H1 (cell line): ENCODE data around the gene MPZL3.

ENCODE experiments used
- BACH1 ChIP-seq: IDR thresholded peaks from 2 replicates; pipeline ENCODE4 v1.6.1; 2012; ENCODE audit warnings: low read length, improper control_type of control experiment
- EZH2 ChIP-seq: fragments of 200-600 bp; sonication (generic); IDR thresholded peaks from 2 replicates; pipeline ENCODE4 v1.7.1; 2012; ENCODE audit warnings: low read depth, mild to moderate bottlenecking, moderate library complexity, low read length, inconsistent platforms; ENCODE audit not compliant: severe bottlenecking
- FOSL1 ChIP-seq: IDR thresholded peaks from 2 replicates; pipeline ENCODE4 v1.6.1; 2011; ENCODE audit warnings: mild to moderate bottlenecking, low read depth, low read length, moderate library complexity; ENCODE audit not compliant: insufficient read depth
- GABPA ChIP-seq: IDR thresholded peaks from 2 replicates; pipeline ENCODE4 v1.6.1; 2011; ENCODE audit warnings: mild to moderate bottlenecking, low read length, moderate library complexity, borderline replicate concordance; ENCODE audit not compliant: insufficient read depth
- MAFK ChIP-seq: IDR thresholded peaks from 2 replicates; pipeline ENCODE4 v1.6.1; 2012; ENCODE audit warnings: low read depth, mild to moderate bottlenecking, improper control_type of control experiment, low read length
- PHF8 ChIP-seq: fragments of 200-600 bp; sonication (generic); conservative IDR thresholded peaks from 2 replicates; pipeline ENCODE4 v1.7.1; 2012; ENCODE audit warnings: low read depth, mild to moderate bottlenecking, inconsistent platforms, low read length, moderate library complexity
- POLR2A ChIP-seq, 2 experiments: IDR thresholded peaks; 1 replicate in 1 of 2; 2 replicates in 1 of 2; pipeline ENCODE4 v1.6.1; 2011; ENCODE audit warnings: low read depth in 2 of 2, low read length in 2 of 2, mild to moderate bottlenecking in 2 of 2; ENCODE audit errors: control extremely low read depth in 1 of 2
- SIRT6 ChIP-seq: IDR thresholded peaks from one replicate; pipeline ENCODE4 v1.7.1; 2012; ENCODE audit warnings: low read length, inconsistent platforms
- TAF1 ChIP-seq: IDR thresholded peaks from 2 replicates; pipeline ENCODE4 v1.6.1; 2011; ENCODE audit warnings: mild to moderate bottlenecking, low read depth, low read length
- TBP ChIP-seq: IDR thresholded peaks from 2 replicates; pipeline ENCODE4 v1.6.1; 2011; ENCODE audit warnings: low read depth, low read length, improper control_type of control experiment
- TEAD4 ChIP-seq: IDR thresholded peaks from 2 replicates; pipeline ENCODE4 v1.6.1; 2012; ENCODE audit warnings: low read depth, low read length, inconsistent platforms, mixed read lengths
- YY1 ChIP-seq: IDR thresholded peaks from 2 replicates; pipeline ENCODE4 v1.6.1; 2011; ENCODE audit warnings: low read depth, mild to moderate bottlenecking, low read length
- TF ChIP-seq, protein P1 (sequence below), 3 experiments: IDR thresholded peaks; 1 replicate in 2 of 3; 2 replicates in 1 of 3; pipeline versions ENCODE4 v1.5.1 to v1.6.1; 2011; ENCODE audit warnings: low read length in 3 of 3, mild to moderate bottlenecking in 3 of 3, inconsistent platforms in 2 of 3, low read depth in 1 of 3, moderate library complexity in 1 of 3; ENCODE audit not compliant: insufficient read depth in 1 of 3; ENCODE audit errors: control extremely low read depth in 1 of 3

DNA sequence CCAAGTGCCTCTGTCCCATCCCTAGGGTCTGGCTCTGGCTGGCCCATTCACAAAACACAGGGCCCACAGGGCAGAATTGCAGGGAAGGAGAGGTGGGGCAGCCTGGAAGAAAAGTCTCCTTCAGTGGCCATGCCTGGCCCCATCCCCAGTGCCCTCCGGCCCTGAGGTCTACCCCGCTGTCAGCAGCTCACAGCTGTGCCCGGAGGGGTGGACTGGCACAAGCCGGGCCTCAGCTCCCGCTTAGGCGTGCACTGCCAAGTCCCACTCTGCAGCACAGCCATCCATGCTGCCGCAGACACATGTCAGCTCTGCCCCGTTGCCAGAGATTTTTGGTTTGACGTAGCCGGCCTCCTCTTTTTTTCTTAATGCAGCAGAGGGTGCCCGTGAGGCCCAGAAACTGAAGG is 71.9 kb downstream of the MPZL3 start:
- TF ChIP-seq GABPA (no peak), TAF1 (no peak), EZH2 (no peak), SIRT6 (no peak), MAFK (no peak), TEAD4 (no peak), FOSL1 (no peak), TBP (no peak), YY1 (no peak), PHF8 (no peak), POLR2A (IDR thresholded peaks at IDR 0.05; ENCODE audit: control extremely low read depth in 1 of 2, low read depth in 2 of 2, low read length in 2 of 2) (no peak), BACH1 (no peak)
- TF ChIP-seq, protein P1, sequence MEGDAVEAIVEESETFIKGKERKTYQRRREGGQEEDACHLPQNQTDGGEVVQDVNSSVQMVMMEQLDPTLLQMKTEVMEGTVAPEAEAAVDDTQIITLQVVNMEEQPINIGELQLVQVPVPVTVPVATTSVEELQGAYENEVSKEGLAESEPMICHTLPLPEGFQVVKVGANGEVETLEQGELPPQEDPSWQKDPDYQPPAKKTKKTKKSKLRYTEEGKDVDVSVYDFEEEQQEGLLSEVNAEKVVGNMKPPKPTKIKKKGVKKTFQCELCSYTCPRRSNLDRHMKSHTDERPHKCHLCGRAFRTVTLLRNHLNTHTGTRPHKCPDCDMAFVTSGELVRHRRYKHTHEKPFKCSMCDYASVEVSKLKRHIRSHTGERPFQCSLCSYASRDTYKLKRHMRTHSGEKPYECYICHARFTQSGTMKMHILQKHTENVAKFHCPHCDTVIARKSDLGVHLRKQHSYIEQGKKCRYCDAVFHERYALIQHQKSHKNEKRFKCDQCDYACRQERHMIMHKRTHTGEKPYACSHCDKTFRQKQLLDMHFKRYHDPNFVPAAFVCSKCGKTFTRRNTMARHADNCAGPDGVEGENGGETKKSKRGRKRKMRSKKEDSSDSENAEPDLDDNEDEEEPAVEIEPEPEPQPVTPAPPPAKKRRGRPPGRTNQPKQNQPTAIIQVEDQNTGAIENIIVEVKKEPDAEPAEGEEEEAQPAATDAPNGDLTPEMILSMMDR (IDR thresholded peaks at IDR 0.05; ENCODE audit: control extremely low read depth in 1 of 3, insufficient read depth in 1 of 3, low read depth in 1 of 3, low read length in 3 of 3), result peak in 2 of 3 experiments; percentile 8; a peak in 2 of 4 replicates
